A673 (cell line): ENCODE data around the gene TFDP2. TPM values are rescaled to one million over a fixed set of nuclear protein-coding genes. Genes with fewer than 3 reads are reported as not detected.
A peak's percentile ranks its signal among the peaks of the same experiment; 100 is the strongest.

Source experiments
- BruUV-seq: library from RNA; stranded (reverse); fragments of 400-500 nt; replicated peaks from 2 replicates; lab custom pipeline; 2021; lab: Mats Ljungman, UMichigan
- CTCF ChIA-PET: fragments of 300-600 bp; sonication (Branson Sonifier 250); formaldehyde crosslinking; loops from one replicate; lab custom pipeline; 2022; ENCODE audit warnings: antibody characterized with exemption; lab: Charles Lee
- POLR2A ChIA-PET: fragments of 300-600 bp; sonication (Branson Sonifier 250); formaldehyde crosslinking; loops from one replicate; lab custom pipeline; 2022; ENCODE audit warnings: antibody characterized with exemption; ENCODE audit not compliant: low non-redundant PET; lab: Charles Lee
- DNase-seq: peaks from one replicate; pipeline ENCODE4 v3.0.0-alpha.2; 2015; ENCODE audit warnings: low spot score
- H3K27ac ChIP-seq: fragments of 200-600 bp; sonication (generic); 2 replicates; pipeline ENCODE4 v1.5.1; 2016; ENCODE audit warnings: mixed run types, low read depth, mild to moderate bottlenecking, mixed read lengths, antibody characterized with exemption, low read length; ENCODE audit not compliant: poor library complexity, severe bottlenecking
- H3K27me3 ChIP-seq: fragments of 200-600 bp; sonication (generic); replicated peaks from 2 replicates; pipeline ENCODE4 v1.6.1; 2017; ENCODE audit warnings: mixed run types, low read depth, mild to moderate bottlenecking, mixed read lengths, antibody characterized with exemption, low read length; ENCODE audit not compliant: insufficient read depth, poor library complexity
- H3K36me3 ChIP-seq: fragments of 200-600 bp; sonication (generic); 2 replicates; pipeline ENCODE4 v1.6.1; 2016; ENCODE audit warnings: mixed run types, mild to moderate bottlenecking, mixed read lengths, antibody characterized with exemption, low read length; ENCODE audit not compliant: insufficient read depth, poor library complexity, severe bottlenecking
- H3K4me1 ChIP-seq: fragments of 200-600 bp; sonication (generic); 2 replicates; pipeline ENCODE4 v1.6.1; 2017; ENCODE audit warnings: mixed run types, mild to moderate bottlenecking, mixed read lengths, antibody characterized with exemption, low read length; ENCODE audit not compliant: insufficient read depth, poor library complexity, severe bottlenecking
- H3K4me3 ChIP-seq: fragments of 200-600 bp; sonication (generic); 2 replicates; pipeline ENCODE4 v1.5.1; 2016; ENCODE audit warnings: low read depth, mixed run types, mild to moderate bottlenecking, mixed read lengths, low read length; ENCODE audit not compliant: poor library complexity, severe bottlenecking
- H3K9me3 ChIP-seq: fragments of 200-600 bp; sonication (generic); 2 replicates; pipeline ENCODE4 v1.6.1; 2016; ENCODE audit warnings: mixed run types, low read depth, mild to moderate bottlenecking, mixed read lengths, antibody characterized with exemption, low read length; ENCODE audit not compliant: poor library complexity, severe bottlenecking
- EZH2 ChIP-seq: fragments of 200-600 bp; sonication (generic); IDR thresholded peaks from 2 replicates; pipeline ENCODE4 v1.6.1; 2017; ENCODE audit warnings: borderline replicate concordance, low read depth, mild to moderate bottlenecking, mixed read lengths, antibody characterized with exemption, low read length; ENCODE audit not compliant: poor library complexity, severe bottlenecking
- intact Hi-C: fragments of 100-400 bp; cut with micrococcal nuclease; formaldehyde crosslinking; loops from one replicate; pipeline ENCODE4 v1.10.0; 2022; ENCODE audit not compliant: unreplicated experiment
- total RNA-seq: library from RNA; stranded (reverse); gene quantifications from 2 replicates; pipeline ENCODE4 v1.2.3, GENCODE V29; 2021
- TF ChIP-seq, protein P1 (sequence below): fragments of 300-800, 200-600 bp; sonication (generic); conservative IDR thresholded peaks from 2 replicates; pipeline ENCODE4 v1.5.1; 2017; ENCODE audit warnings: low read depth, mild to moderate bottlenecking, antibody characterized with exemption, low read length, moderate library complexity, mixed read lengths

TFDP2 gene
- total RNA-seq, 1 experiment from 2014 or later: 41.6 TPM

DNA sequence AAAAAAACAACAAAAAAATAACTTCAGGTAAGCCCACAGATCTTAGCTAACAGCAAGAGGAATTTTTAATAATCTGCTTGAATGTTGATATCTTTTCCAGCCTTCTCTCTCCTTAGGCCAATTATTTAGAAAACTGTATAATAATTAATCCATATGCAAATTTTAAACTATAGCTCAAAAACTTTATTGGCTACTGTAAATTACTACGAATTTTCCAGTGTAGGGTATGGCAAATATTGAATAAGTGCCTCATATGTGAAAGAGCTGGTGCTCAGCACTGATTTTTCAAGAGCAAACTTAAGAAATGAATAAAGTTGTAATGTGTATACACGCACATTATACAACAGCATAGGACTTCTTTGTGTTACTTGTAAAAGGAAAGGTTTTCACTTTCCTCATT is 123.0 kb downstream of the TFDP2 start:
- peak overlapping the region; percentile 52 for H3K4me3 ChIP-seq
- no peak overlapping the region for H3K27ac ChIP-seq
- H3K9me3 ChIP-seq: no peaks in the 10 kb centered on the region
- H3K27me3 ChIP-seq: no peaks in the 10 kb centered on the region
- intact Hi-C loops: no loop called here
- no peak for DNase-seq
- no peaks in the 10 kb centered on the region for H3K36me3 ChIP-seq
- TF ChIP-seq EZH2: no peak
- TF ChIP-seq, protein P1, sequence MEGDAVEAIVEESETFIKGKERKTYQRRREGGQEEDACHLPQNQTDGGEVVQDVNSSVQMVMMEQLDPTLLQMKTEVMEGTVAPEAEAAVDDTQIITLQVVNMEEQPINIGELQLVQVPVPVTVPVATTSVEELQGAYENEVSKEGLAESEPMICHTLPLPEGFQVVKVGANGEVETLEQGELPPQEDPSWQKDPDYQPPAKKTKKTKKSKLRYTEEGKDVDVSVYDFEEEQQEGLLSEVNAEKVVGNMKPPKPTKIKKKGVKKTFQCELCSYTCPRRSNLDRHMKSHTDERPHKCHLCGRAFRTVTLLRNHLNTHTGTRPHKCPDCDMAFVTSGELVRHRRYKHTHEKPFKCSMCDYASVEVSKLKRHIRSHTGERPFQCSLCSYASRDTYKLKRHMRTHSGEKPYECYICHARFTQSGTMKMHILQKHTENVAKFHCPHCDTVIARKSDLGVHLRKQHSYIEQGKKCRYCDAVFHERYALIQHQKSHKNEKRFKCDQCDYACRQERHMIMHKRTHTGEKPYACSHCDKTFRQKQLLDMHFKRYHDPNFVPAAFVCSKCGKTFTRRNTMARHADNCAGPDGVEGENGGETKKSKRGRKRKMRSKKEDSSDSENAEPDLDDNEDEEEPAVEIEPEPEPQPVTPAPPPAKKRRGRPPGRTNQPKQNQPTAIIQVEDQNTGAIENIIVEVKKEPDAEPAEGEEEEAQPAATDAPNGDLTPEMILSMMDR: no peak
- H3K4me1 ChIP-seq: peaks cover 4% of the 10 kb centered on the region
- CTCF ChIA-PET: no interaction called here
- no TSS peak for BruUV-seq
- POLR2A ChIA-PET: no interaction called here

DNA sequence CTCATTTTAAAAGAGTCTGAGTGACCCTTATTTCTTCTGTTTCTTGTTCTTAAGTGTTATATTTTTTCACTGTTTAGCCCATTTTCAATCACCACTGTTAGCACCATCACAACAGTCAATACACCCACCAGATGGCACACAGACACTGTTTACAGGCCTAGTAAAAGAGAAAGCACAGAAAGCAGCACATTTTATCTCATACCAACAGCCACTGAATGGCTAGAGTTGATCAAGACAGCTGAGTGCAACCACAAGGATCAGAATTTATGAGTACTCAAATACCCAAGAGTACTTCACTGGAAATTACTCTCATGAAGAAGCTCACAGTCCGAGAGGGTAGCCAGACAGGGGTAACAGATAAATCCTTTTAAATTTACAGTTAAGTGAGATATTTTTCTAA is 127.0 kb downstream of the TFDP2 start:
- no peak for TF ChIP-seq EZH2
- TF ChIP-seq, protein P1: peak; percentile 37
- H3K27ac ChIP-seq: no peak overlapping the region
- intact Hi-C loops: no loop called here
- H3K4me3 ChIP-seq: no peak overlapping the region
- CTCF ChIA-PET: no interaction called here
- H3K9me3 ChIP-seq: no peaks in the 10 kb centered on the region
- POLR2A ChIA-PET: interaction anchor here (0.6 kb wide), 1 partner anchor 20 kb away, joined by 5 read pairs; no protein-coding TSS in a partner anchor
- no TSS peak for BruUV-seq
- H3K36me3 ChIP-seq: no peaks in the 10 kb centered on the region
- H3K4me1 ChIP-seq: peaks cover 4% of the 10 kb centered on the region
- DNase-seq: peak; percentile 18
- H3K27me3 ChIP-seq: no peaks in the 10 kb centered on the region

DNA sequence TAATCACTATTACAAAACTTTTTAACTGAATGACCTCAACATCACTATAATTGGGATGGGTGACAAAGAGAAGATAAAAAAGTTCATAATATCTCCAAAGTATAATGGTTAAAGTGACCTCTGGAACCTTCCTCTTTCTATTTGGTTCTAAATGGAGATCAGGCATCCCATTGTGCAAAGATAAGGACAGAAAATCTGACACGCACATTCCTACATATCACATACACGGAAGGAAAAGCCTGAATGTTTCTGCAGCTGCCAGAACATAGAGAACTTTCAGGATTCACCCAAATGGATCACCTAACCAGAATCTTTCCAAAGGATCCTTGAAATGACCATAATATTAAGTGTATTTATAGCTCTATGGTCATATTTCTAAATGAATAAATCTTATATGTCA is 128.2 kb downstream of the TFDP2 start:
- no peak for DNase-seq
- no TSS peak for BruUV-seq
- POLR2A ChIA-PET: no interaction called here
- Histone ChIP-seq H3K27me3 (no peaks in the 10 kb centered on the region), H3K9me3 (no peaks in the 10 kb centered on the region), H3K4me3 (no peak overlapping the region), H3K4me1 (no peaks in the 10 kb centered on the region), H3K27ac (no peak overlapping the region), H3K36me3 (no peaks in the 10 kb centered on the region)
- intact Hi-C loops: no loop called here
- TF ChIP-seq EZH2: no peak
- TF ChIP-seq, protein P1: no peak
- CTCF ChIA-PET: no interaction called here
